NCI-H774 (cell line): Measurements from ENCODE around the gene INTS4.
"Not testable (repeated sequence)": the region's sequence is repeated elsewhere in the genome, so short reads cannot be mapped to it uniquely, and the experiment has no call there.

ENCODE experiments used
- DNase-seq: peaks from one replicate; lab custom pipeline; 2025; lab: John Stamatoyannopoulos, UW

The INTS4 gene

DNA sequence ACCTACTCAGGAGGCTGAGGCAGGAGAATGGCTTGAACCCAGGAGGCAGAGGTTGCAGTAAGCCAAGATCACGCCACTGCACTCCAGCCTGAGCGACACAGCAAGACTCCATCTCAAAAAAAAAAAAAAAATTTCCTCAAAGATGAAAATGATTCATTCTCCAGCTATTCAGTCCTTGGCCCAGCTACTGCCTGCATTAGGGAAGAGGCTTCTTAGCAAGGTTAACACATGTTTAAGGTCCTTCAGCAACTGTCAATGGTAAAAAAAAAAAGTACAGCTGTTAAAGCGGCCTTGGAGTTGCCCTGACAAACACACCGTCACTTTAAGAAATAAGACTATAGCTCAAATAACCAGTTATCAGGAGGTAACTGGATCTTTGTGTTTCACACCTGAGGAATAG lies 116.2 kb downstream of the INTS4 start:
- not testable (repeated sequence) for DNase-seq

DNA sequence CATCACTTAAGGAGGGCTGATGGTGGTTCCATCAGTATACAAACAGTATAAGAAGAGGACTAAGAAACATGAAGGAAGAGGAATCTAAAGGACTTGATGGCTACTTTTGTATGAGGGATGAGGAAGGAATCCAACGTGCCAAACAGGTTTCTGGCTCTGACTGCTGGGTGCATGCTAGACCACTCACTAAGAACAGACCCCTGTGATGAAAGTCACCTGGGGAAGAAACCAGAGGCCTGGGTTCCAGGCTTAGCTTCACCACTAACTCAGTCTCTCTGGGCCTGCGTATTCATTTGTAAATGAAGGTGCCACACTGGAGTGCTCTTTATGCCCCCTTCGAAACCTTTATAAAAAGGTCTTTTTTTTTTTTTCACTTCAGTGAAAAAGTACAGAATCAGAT lies 118.4 kb downstream of the INTS4 start:
- no peak for DNase-seq

DNA sequence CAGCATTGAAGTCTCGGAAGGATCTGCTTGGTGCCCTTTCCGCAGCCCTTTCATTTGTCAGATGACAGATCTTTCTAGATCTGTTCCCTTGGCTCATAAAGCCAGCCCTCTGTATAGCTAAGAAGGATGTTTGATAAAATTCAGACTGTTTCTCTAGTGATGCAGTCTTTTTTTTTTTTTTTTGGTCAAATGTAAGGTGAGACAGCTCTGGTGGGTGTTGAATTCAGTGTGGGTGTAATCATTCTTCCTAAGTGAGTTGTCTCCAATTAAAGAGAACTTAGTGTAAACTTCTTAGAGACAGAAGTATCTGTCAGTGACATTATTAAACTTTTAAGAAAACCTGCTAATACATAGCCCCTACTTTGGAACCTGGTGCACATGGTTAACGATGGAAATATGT lies 120.3 kb downstream of the INTS4 start:
- no peak for DNase-seq

DNA sequence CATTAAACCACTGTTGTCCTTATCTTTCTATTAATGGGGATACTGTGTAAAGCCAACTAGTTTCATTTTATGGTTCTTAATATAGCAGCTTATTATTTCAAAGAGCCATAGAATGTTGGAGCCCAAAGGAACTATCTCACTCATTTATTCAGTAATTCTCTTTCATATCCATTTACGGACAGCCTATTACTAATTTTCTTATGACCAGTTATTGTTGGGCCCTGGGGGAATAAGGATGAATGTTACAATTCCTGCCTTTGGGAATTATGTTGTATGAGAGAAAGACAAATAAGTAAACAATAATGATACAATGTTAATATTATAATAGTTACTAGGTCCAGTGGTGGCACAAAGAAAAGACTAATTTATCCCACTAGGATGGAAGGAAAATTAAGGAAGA lies 121.1 kb downstream of the INTS4 start:
- DNase-seq: no peak

DNA sequence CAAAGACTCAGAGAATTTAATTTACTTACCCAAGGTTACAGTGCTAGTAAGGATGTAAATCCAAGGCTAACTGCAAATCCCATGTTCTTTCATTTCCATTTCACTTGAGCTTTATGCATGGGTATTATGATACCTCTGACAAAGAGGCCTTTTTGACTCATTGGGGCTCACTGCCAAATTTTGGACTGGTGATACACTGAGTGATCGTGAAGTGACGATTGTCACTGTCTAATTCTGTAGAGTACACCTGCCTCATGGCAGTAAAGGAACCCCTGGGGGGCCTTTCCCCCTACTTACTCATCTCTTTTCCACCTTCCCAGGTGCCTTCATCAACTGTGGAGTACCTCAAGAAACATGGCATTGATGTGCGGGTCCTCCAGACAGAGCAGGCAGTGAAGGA lies 122.6 kb downstream of the INTS4 start:
- no peak for DNase-seq

DNA sequence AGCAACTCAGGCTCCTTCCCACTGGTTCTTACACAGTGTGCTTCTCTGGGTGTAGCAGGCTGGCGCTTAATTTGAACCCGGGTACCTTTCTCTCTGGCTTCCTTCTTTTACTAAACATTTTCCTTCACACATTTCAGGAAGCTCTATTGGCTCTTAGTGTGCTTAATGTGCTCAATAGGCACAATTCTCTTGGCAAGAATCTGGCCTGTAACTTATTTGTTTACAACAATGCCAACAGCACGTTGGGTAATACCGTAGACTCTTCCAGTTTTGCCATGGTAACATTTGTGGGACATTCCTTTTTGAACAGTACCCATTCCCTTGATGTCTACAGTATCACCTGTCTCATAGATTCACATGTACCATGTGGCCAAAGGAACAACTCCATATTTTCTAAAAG lies 125.7 kb downstream of the INTS4 start:
- no peak for DNase-seq

DNA sequence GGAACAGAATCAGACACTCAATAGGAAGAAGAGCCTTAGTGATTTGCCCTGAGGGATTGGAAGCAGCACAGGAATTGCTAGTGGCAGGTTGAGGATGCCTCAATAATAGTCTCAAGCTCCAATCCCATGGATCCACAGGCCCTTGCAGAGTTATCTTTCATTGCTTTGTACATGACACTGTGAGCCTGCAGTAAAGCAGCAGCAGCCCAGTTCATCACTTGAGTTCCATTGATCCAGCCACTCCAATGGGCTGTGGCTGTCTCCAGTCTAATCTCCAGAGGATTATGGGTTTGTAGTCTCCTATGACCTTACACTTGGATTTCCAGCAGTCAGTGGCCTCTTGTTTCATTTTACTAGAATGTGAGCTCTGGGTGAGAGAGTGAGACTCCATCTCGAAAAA lies 128.1 kb downstream of the INTS4 start:
- DNase-seq: no peak

DNA sequence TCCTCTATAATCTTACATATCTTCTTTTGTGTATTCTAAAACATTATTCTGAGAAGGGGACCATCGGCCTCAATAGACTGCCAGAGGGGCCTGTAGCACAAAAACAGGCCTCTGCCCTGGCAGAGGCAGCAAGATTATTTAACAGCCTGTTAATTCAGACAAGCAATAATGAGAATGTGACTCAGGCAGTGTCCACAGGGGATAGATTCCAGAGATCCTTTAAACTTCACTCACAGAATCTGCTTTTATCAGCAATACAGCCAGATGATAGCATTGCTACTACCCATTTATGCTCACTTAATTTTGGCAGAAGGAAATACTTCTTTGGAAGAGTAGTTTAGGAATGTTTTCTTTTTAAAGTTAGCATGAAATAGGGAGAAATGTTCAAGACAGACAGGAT lies 128.7 kb downstream of the INTS4 start:
- no peak for DNase-seq

DNA sequence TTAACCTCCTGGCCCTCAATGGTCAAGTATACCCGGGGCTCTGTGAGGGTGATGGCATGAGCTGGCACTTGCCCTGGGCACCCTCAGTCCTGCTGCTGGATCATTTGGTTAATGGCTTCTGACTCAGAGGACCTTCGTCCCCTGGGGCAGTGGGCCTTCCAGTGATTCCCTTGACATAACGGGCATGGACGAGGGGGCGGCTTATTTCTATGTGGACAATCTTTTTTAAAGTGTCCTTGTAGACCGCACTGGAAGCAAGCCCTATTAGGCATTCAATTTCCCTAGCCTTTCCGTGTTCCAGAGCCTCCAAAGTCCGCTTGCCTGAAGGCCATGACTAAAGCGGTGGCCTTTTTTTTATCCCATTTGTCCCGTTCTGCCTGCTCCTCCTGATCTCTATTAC lies 133.0 kb downstream of the INTS4 start:
- DNase-seq: not testable (repeated sequence)

DNA sequence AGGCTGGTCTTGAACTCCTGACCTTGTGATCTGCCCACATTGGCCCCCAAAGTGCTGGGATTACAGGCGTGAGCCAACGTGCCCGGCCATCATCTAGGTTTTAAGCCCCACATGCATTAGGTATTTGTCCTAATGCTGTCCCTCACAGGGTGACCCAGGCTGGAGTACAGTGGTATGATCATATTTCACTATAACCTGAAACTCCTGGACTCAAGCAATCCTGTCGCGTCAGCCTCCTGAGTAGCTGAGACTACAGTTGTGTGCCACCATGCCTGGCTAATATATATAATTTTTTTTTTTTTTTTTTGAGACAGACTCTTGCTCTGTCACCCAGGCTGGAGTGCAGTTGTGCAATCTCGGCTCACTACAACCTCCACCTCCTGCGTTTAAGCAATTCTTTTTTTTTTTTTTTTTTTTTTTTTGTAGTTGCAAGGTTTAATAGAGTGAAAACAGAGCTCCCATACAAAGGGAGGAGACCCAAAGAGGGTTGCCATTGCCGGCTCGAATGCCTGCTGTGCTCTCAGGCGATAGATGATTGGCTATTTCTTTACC lies 136.5 kb downstream of the INTS4 start:
- DNase-seq: not testable (repeated sequence)

DNA sequence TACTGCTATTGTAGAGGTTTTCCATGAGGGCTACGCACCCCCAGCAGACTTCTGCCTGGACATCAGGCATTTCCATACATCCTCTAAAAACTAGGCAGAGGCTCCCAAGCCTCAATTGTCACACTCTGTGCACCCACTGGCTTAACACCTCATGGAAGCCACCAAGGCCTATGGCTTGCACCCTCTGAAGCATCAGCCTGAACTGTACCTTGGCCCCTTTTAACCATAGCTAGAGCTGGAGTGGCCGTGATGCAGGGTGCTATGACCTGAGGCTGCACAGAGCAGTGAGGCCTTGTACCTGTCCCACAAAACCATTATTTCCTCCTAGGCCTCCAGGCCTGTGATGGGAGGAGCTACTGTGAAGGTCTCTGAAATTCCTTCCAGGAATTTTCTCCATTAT lies 139.6 kb downstream of the INTS4 start:
- DNase-seq: no peak

DNA sequence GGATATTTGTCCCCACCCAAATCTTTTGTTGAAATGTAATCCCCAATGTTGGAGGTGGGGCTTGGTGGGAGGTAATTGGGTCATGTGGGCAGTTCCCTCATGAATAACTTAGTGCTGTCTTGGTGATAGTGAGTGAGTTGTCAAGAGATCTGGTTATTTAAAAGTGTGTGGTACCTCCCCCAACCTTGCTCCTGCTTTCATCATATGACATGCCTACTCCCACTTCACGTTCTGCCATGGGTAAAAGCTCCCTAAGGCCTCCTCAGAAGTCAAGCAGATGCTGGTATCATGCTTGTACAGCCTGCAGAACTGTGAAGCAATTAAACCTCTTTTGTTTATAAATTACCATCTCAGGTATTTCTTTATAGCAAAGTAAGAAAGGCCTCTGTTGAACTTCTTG lies 143.0 kb downstream of the INTS4 start:
- no peak for DNase-seq

DNA sequence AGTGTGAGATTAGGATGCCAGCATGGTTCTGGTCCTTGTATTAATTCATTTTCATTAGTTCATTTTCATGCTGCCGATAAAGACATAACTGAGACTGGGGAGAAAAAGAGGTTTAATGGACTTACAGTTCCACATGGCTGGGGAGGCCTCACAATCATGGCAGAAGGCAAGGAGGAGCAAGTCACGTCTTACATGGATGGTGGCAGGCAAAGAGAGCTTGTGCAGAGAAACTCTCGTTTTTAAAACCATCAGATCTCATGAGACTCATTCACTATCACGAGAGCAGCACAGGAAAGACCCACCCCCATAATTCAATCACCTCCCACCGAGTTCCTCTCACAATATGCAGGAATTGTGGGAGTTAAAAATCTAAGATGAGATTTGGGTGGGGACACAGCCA lies 150.8 kb downstream of the INTS4 start:
- not testable (repeated sequence) for DNase-seq

DNA sequence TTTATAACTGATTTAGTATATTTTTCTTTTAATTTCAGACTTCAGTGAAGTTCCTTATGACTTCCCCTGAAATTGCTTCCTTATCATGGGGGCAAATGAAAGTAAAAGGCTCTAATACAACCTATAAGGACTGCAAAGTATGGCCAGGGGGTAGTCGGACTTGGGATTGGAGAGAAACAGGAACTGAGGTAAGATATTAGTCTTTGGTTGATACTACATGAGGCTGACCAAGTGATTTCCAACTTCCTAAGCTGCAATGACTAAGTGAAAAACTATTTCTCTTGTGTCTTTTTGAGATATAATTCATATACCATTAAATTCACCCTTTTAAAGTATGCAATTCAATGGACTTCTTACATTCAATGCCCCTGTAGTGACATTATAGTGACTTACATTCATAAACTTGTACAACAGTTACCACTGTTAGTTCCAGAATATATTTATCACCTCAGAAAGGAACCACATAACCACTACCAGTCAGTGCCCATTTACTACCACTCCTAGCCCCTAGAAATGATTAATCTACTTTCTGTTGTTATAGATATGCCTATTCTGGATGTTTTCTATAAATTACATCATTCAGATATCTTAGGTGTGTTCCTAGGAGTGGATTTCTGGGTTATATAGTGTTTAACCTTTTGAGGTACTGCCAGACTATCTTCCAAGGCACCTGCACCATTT lies 151.9 kb downstream of the INTS4 start:
- DNase-seq: no peak

DNA sequence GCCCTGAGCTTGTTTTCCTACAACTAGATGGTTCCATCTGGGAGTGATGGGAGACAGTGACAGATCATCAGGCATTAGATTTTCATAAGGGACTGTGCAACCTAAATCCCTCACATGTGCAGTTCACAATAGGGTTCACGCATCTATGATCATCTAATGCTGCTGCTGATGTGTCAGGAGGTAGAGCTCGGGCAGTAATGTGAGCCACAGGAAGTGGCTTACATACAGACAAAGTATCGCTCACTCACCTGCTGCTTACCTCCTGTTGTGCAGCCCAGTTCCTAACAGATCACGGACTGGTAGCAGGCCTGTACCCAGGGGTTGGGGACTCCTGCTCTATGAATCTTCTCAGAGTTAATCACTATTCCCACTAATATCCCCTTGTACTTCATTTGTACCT lies 161.2 kb downstream of the INTS4 start:
- DNase-seq: no peak

DNA sequence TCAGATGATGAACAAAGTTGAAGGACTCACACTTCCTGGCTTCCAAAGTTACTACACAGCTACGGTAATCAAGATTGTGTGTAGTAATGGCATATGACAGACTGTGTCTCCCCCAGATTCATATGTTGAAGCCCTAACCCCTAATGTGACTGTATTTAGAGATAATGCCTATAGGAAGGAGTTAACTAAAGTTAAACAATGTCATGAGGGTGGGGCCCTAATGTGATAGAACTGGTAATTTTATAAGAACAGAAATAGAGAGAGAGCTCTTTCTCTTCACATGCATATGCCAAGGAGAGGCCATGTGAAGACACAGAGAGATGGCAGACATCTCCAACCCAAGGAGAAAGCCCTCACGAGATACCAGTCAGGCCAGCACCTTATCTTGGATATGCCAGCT lies 165.5 kb downstream of the INTS4 start:
- DNase-seq: no peak
